Stomach (tissue), 9 donors: ENCODE data around the gene GALNT18. TPM values are rescaled to one million over a fixed set of nuclear protein-coding genes. Genes with fewer than 3 reads are reported as not detected.

ENCODE experiments used
- DNase-seq, 2 donors: peaks; one replicate each; pipeline versions ENCODE4 v3.0.0 to v3.0.0-alpha.2; 2013 to 2019
- H3K27ac ChIP-seq, 5 donors: fragments of 200-600 bp in 4 of 5; sonication (generic) in 4 of 5; one replicate each; pipeline ENCODE4 v1.5.1; 2013 to 2019; ENCODE audit warnings: mild to moderate bottlenecking in 1 of 5, moderate library complexity in 1 of 5
- H3K27me3 ChIP-seq, 3 donors: fragments of 200-600 bp; sonication (generic); one replicate each; pipeline ENCODE4 v1.5.1; 2017 to 2019; ENCODE audit warnings: mixed run types in 1 of 3
- H3K36me3 ChIP-seq, 4 donors: fragments of 200-600 bp; sonication (generic); 1 replicate in 3 of 4; 2 replicates in 1 of 4; pipeline ENCODE4 v1.5.1; 2016 to 2019
- H3K4me1 ChIP-seq, 4 donors: fragments of 200-600 bp; sonication (generic); one replicate each; pipeline ENCODE4 v1.5.1; 2016 to 2019
- H3K4me3 ChIP-seq, 4 donors: fragments of 200-600 bp; sonication (generic) in 3 of 4; one replicate each; pipeline ENCODE4 v1.5.1; 2016 to 2019; ENCODE audit warnings: mild to moderate bottlenecking in 1 of 4
- H3K9me3 ChIP-seq, 4 donors: fragments of 200-600 bp; sonication (generic); one replicate each; pipeline ENCODE4 v1.5.1; 2016 to 2019
- EP300 ChIP-seq: sonication (generic); formaldehyde crosslinking; IDR thresholded peaks from one replicate; pipeline ENCODE4 v1.6.1; 2017; ENCODE audit warnings: antibody characterized with exemption
- POLR2A ChIP-seq, 4 donors: fragments of 450-650 bp; IDR thresholded peaks; one replicate each; pipeline ENCODE4 v1.6.1; 2016; ENCODE audit warnings: antibody characterized with exemption in 4 of 4, control low read depth in 2 of 4, mild to moderate bottlenecking in 1 of 4, moderate library complexity in 1 of 4
- POLR2AphosphoS5 ChIP-seq, 3 donors: sonication (generic); formaldehyde crosslinking; IDR thresholded peaks; one replicate each; pipeline ENCODE4 v1.6.1; 2016; ENCODE audit warnings: antibody characterized with exemption in 3 of 3
- WGBS, 5 donors: extraction: QIAGEN DNeasy Blood & Tissue Kit in 3 of 5; methylation state at CpG; one replicate each; pipeline versions ENCODE4 v1.1.5 to v1.1.7; 2013 to 2018; 5-methylcytosine and 5-hydroxymethylcytosine counted together
- intact Hi-C: fragments of 100-400 bp; cut with DNase I; formaldehyde crosslinking; loops from one replicate; pipeline ENCODE4 v1.15.1; 2023; ENCODE audit warnings: low total_unique reads
- polyA plus RNA-seq, 3 donors: library from polyadenylated mRNA; stranded (reverse); fragments of 200-250 nt; gene quantifications; one replicate each; pipeline ENCODE4 v1.2.3, GENCODE V29; 2013
- total RNA-seq, 5 donors: library from RNA; depleted of rRNA; stranded (reverse); fragments of >200 nt; gene quantifications; one replicate each; pipeline versions ENCODE4 v1.1.0 to v1.2.3, GENCODE V29; 2014 to 2016
- TF ChIP-seq, protein P1 (sequence below), 7 experiments: fragments of 450-650 bp in 4 of 7; fragments of 200-600 bp in 3 of 7; sonication (generic) in 3 of 7; IDR thresholded peaks; one replicate each; pipeline ENCODE4 v1.5.1; 2016 to 2019; ENCODE audit warnings: antibody characterized with exemption in 7 of 7, control low read depth in 2 of 7, mild to moderate bottlenecking in 1 of 7
- donor health status: healthy with polysubstance abuse.
- donor health status: Bipolar disorder and iron deficiency.
- donor health status: healthy.

The GALNT18 gene
- total and polyA plus RNA-seq, 8 donors = 0.58 to 16.1 (median 2.7) TPM

DNA sequence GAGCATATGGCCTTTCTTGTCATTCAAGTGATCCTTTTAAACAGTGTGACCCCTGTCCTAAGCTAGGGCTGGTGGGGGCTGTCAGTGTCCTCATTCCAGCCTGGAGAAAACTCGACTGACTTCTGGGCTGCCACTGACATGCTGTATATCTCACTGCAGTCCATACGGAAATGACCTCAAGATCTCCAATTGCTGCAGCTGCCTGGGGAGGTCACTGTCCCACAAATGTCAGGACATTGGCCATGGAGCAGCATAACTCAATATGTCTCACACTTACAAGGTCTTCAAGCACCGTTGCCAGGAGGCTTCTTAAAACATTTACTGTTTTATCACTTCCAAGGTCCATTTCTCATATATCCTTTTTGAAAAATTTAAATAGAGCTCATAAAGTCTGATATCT is 240.9 kb downstream of the GALNT18 start:
- WGBS, 5 donors = 56 to 66% (median 63%) methylated on average over 3 of the region's 3 CpGs
- Histone ChIP-seq H3K4me3 (no peak overlapping the region), H3K27ac (no peak overlapping the region), H3K36me3 (no peaks in the 10 kb centered on the region), H3K27me3 (no peaks in the 10 kb centered on the region), H3K9me3 (no peaks in the 10 kb centered on the region), H3K4me1 (no peaks in the 10 kb centered on the region)
- intact Hi-C loops = no loop called here
- TF ChIP-seq POLR2AphosphoS5 (IDR thresholded peaks at IDR 0.05) = no peak
- TF ChIP-seq, protein P1, sequence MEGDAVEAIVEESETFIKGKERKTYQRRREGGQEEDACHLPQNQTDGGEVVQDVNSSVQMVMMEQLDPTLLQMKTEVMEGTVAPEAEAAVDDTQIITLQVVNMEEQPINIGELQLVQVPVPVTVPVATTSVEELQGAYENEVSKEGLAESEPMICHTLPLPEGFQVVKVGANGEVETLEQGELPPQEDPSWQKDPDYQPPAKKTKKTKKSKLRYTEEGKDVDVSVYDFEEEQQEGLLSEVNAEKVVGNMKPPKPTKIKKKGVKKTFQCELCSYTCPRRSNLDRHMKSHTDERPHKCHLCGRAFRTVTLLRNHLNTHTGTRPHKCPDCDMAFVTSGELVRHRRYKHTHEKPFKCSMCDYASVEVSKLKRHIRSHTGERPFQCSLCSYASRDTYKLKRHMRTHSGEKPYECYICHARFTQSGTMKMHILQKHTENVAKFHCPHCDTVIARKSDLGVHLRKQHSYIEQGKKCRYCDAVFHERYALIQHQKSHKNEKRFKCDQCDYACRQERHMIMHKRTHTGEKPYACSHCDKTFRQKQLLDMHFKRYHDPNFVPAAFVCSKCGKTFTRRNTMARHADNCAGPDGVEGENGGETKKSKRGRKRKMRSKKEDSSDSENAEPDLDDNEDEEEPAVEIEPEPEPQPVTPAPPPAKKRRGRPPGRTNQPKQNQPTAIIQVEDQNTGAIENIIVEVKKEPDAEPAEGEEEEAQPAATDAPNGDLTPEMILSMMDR (IDR thresholded peaks at IDR 0.05) = no peak
- TF ChIP-seq EP300 = no peak
- TF ChIP-seq POLR2A (IDR thresholded peaks at IDR 0.05) = no peak
- DNase-seq = no peak

GRCh38 chr11:11380340-11380739 is 241.5 kb downstream of the GALNT18 start:
- TF ChIP-seq POLR2AphosphoS5 (IDR thresholded peaks at IDR 0.05) (no peak), EP300 (no peak), POLR2A (IDR thresholded peaks at IDR 0.05) (no peak)
- TF ChIP-seq, protein P1 (IDR thresholded peaks at IDR 0.05) = no peak
- H3K27me3 ChIP-seq = no peaks in the 10 kb centered on the region
- 74 to 90% (median 81%) methylated on average over 2 of the region's 2 CpGs for WGBS, 5 donors

DNA sequence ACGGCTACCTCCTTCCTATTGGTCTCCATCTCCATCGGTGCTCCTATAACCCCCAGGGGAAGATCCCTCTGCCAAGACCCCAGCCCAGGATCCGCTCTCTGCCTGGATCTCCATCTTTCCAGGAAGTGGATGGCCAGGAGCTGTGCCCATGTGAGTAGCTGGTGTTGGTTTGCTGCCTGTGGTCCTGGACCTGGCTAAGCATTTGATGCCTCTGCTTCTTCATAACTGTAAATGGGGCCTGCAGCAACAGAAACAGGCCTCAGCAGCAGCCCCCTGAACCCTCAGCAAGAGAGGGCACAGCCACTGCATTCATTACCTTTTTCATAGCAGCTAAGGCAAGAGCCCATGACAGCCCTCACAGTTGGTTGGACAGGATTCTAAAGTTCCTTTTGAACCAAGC is 242.1 kb downstream of the GALNT18 start:
- 81 to 91% (median 88%) methylated on average over 3 of the region's 3 CpGs for WGBS, 5 donors
- intact Hi-C loops = no loop called here
- TF ChIP-seq EP300 = no peak
- TF ChIP-seq, protein P1 (IDR thresholded peaks at IDR 0.05) = no peak
- H3K36me3 ChIP-seq = no peaks in the 10 kb centered on the region
- no peaks in the 10 kb centered on the region for H3K27me3 ChIP-seq
- H3K4me1 ChIP-seq = no peaks in the 10 kb centered on the region
- no peaks in the 10 kb centered on the region for H3K9me3 ChIP-seq
- no peak overlapping the region for H3K27ac ChIP-seq
- H3K4me3 ChIP-seq = no peak overlapping the region
- no peak for DNase-seq

More at GRCh38 chr11:11380340-11380739, 241.5 kb downstream of the GALNT18 start:
- no peak for DNase-seq
- no peak overlapping the region for H3K27ac ChIP-seq
- no peaks in the 10 kb centered on the region for H3K4me1 ChIP-seq
- no peak overlapping the region for H3K4me3 ChIP-seq
- H3K36me3 ChIP-seq = no peaks in the 10 kb centered on the region
- intact Hi-C loops = no loop called here
- H3K9me3 ChIP-seq = no peaks in the 10 kb centered on the region

GRCh38 chr11:11378184-11378940 is 243.4 kb downstream of the GALNT18 start:
- H3K4me3 ChIP-seq = no peak overlapping the region
- H3K9me3 ChIP-seq = no peaks in the 10 kb centered on the region
- intact Hi-C loops = no loop called here
- H3K4me1 ChIP-seq = no peaks in the 10 kb centered on the region
- H3K27ac ChIP-seq = no peak overlapping the region
- 68 to 80% (median 75%) methylated on average over 8 of the region's 8 CpGs for WGBS, 5 donors
- H3K27me3 ChIP-seq = no peaks in the 10 kb centered on the region
- no peak for TF ChIP-seq POLR2A (IDR thresholded peaks at IDR 0.05)
- TF ChIP-seq EP300 = no peak
- TF ChIP-seq, protein P1 (IDR thresholded peaks at IDR 0.05) = no peak
- no peak for TF ChIP-seq POLR2AphosphoS5 (IDR thresholded peaks at IDR 0.05)
- DNase-seq = no peak
- no peaks in the 10 kb centered on the region for H3K36me3 ChIP-seq
